HepG2 (cell line): ENCODE results near the gene OLFM3. TPM values are rescaled to one million over a fixed set of nuclear protein-coding genes. Genes with fewer than 3 reads are reported as not detected.

ENCODE experiments used
- ATF7 ChIP-seq, 2 experiments: fragments of 450-650 bp in 1 of 2; sonication (generic) in 1 of 2; formaldehyde crosslinking in 1 of 2; IDR thresholded peaks; 2 replicates each; pipeline versions ENCODE4 v1.4.0 to v1.6.1; 2016 to 2020; ENCODE audit warnings: antibody characterized with exemption in 1 of 2, mild to moderate bottlenecking in 1 of 2, missing genetic modification reagents in 1 of 2
- IKZF4 ChIP-seq: sonication (generic); formaldehyde crosslinking; IDR thresholded peaks from 2 replicates; pipeline ENCODE4 v1.5.1; 2020; ENCODE audit warnings: borderline replicate concordance, mild to moderate bottlenecking, low read depth, missing genetic modification reagents; ENCODE audit errors: not compliant biosample characterization
- NFYB ChIP-seq: sonication (generic); formaldehyde crosslinking; IDR thresholded peaks from 2 replicates; pipeline ENCODE4 v1.4.0; 2020; ENCODE audit warnings: missing genetic modification reagents
- ZSCAN20 ChIP-seq: sonication (generic); formaldehyde crosslinking; IDR thresholded peaks from 2 replicates; pipeline ENCODE4 v1.4.0; 2020; ENCODE audit warnings: missing genetic modification reagents, mild to moderate bottlenecking, borderline replicate concordance
- polyA plus RNA-seq, 8 experiments: library from polyadenylated mRNA; depleted of rRNA in 3 of 8; stranded (reverse) in 7 of 8; unstranded in 1 of 8; fragments of >200 nt; fragmentation: Illumina TruSeq in 4 of 8; extraction: Trizol in 4 of 8; gene quantifications; 2 replicates each; pipeline versions ENCODE4 v1.2.1 to v1.2.3, GENCODE V29; 2011 to 2016; ENCODE audit warnings: low read depth in 4 of 8, missing spikeins in 1 of 8, mixed read lengths in 1 of 8; ENCODE audit not compliant: insufficient read depth in 1 of 8
- total RNA-seq, 5 experiments: library from RNA; depleted of rRNA; stranded (reverse); fragments of >200 nt; fragmentation: Illumina TruSeq; extraction: Trizol; gene quantifications; 2 replicates each; pipeline ENCODE4 v1.2.3, GENCODE V29; 2016; ENCODE audit warnings: low read depth in 1 of 5
- TF ChIP-seq, protein P1 (sequence below): sonication (generic); formaldehyde crosslinking; IDR thresholded peaks from 2 replicates; pipeline ENCODE4 v1.4.0; 2020; ENCODE audit warnings: missing genetic modification reagents
- TF ChIP-seq, protein P2 (sequence below), 2 experiments: sonication (generic) in 1 of 2; formaldehyde crosslinking in 1 of 2; IDR thresholded peaks; 2 replicates each; pipeline versions ENCODE4 v1.6.1 to v1.9.0; 2014 to 2022; ENCODE audit warnings: antibody characterized with exemption in 1 of 2, borderline replicate concordance in 1 of 2, inconsistent platforms in 1 of 2, low read depth in 1 of 2, missing genetic modification reagents in 1 of 2

Gene OLFM3
- total and polyA plus RNA-seq, 2 of the 13 experiments (the other 11 are each of a cell fraction or from before 2014, with no cell fraction given) = not detected

DNA sequence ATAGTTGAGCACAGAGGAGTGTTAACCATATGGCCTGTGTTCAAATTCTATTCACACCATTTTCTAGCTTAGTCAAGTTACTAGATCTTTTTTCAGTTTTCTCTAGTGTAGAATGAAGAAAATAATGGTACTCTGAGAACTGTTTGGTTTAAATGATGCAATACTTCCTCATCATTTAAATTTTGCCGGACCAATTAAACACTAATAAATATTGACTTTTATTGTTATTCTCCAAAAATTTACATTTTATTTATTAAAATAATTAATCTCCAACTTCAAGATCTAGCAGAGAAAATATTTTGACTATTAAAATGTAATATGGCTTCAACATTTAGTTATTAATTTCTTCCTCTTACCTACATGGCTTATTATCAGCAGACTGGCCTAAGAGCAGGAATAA lies 123.1 kb downstream of the OLFM3 start (continued):
- TF ChIP-seq, protein P1, sequence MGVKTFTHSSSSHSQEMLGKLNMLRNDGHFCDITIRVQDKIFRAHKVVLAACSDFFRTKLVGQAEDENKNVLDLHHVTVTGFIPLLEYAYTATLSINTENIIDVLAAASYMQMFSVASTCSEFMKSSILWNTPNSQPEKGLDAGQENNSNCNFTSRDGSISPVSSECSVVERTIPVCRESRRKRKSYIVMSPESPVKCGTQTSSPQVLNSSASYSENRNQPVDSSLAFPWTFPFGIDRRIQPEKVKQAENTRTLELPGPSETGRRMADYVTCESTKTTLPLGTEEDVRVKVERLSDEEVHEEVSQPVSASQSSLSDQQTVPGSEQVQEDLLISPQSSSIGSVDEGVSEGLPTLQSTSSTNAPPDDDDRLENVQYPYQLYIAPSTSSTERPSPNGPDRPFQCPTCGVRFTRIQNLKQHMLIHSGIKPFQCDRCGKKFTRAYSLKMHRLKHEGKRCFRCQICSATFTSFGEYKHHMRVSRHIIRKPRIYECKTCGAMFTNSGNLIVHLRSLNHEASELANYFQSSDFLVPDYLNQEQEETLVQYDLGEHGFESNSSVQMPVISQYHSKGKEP (CRISPR knock-in tag) = no peak
- TF ChIP-seq IKZF4 = no peak
- TF ChIP-seq NFYB (CRISPR knock-in tag) = no peak
- TF ChIP-seq, protein P2, sequence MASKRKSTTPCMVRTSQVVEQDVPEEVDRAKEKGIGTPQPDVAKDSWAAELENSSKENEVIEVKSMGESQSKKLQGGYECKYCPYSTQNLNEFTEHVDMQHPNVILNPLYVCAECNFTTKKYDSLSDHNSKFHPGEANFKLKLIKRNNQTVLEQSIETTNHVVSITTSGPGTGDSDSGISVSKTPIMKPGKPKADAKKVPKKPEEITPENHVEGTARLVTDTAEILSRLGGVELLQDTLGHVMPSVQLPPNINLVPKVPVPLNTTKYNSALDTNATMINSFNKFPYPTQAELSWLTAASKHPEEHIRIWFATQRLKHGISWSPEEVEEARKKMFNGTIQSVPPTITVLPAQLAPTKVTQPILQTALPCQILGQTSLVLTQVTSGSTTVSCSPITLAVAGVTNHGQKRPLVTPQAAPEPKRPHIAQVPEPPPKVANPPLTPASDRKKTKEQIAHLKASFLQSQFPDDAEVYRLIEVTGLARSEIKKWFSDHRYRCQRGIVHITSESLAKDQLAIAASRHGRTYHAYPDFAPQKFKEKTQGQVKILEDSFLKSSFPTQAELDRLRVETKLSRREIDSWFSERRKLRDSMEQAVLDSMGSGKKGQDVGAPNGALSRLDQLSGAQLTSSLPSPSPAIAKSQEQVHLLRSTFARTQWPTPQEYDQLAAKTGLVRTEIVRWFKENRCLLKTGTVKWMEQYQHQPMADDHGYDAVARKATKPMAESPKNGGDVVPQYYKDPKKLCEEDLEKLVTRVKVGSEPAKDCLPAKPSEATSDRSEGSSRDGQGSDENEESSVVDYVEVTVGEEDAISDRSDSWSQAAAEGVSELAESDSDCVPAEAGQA (IDR thresholded peaks at IDR 0.05; ENCODE audit: low read depth) = no peak
- TF ChIP-seq, protein P2 (CRISPR knock-in tag; IDR thresholded peaks at IDR 0.05; ENCODE audit: borderline replicate concordance) = no peak
- no peak for TF ChIP-seq ZSCAN20
- no peak; the same call in 1 of the 2 replicates for TF ChIP-seq ATF7 (IDR thresholded peaks at IDR 0.05)
- TF ChIP-seq ATF7 (CRISPR knock-in tag; IDR thresholded peaks at IDR 0.05) = no peak
- TF ChIP-seq, all 625 proteins: peak for 0
